Kidney (tissue), 14 donors: ENCODE measurements around the gene DDAH1. TPM values are rescaled to one million over a fixed set of nuclear protein-coding genes. Genes with fewer than 3 reads are reported as not detected.

Experiments used
- DNase-seq, 5 donors: peaks; one replicate each; pipeline ENCODE4 v3.0.0-alpha.2; 2013 to 2020
- FAIRE-seq: peaks from 2 replicates; lab custom pipeline; 2012; peaks lifted over from hg19 to GRCh38; lab: Jason Lieb, UNC
- H3K27ac ChIP-seq, 2 donors: one replicate each; pipeline ENCODE4 v1.7.0; 2013; ENCODE audit warnings: low read depth in 2 of 2, low read length in 2 of 2, inconsistent platforms in 1 of 2
- H3K27me3 ChIP-seq: one replicate; pipeline ENCODE4 v1.7.1; 2013; ENCODE audit warnings: low read length, inconsistent platforms; ENCODE audit not compliant: control insufficient read depth, insufficient read depth
- H3K36me3 ChIP-seq, 3 donors: one replicate each; pipeline versions ENCODE4 v1.7.0 to v1.7.1; 2013; ENCODE audit warnings: low read length in 3 of 3, control low read depth in 1 of 3, inconsistent platforms in 1 of 3; ENCODE audit not compliant: insufficient read depth in 3 of 3, control insufficient read depth in 2 of 3
- H3K4me1 ChIP-seq, 3 donors: one replicate each; pipeline versions ENCODE4 v1.7.0 to v1.7.1; 2013; ENCODE audit warnings: low read length in 3 of 3, inconsistent platforms in 1 of 3, low read depth in 1 of 3; ENCODE audit not compliant: control insufficient read depth in 2 of 3, insufficient read depth in 2 of 3
- H3K4me3 ChIP-seq, 3 donors: one replicate each; pipeline versions ENCODE4 v1.7.0 to v1.8.1; 2013; ENCODE audit warnings: low read length in 3 of 3, control low read depth in 1 of 3, inconsistent platforms in 1 of 3
- H3K9ac ChIP-seq, 3 donors: one replicate each; pipeline versions ENCODE4 v1.7.0 to v1.7.1; 2013; ENCODE audit warnings: low read length in 3 of 3, control low read depth in 1 of 3, inconsistent platforms in 1 of 3
- H3K9me3 ChIP-seq, 3 donors: one replicate each; pipeline versions ENCODE4 v1.7.0 to v1.7.1; 2013; ENCODE audit warnings: low read length in 3 of 3, control low read depth in 1 of 3, inconsistent platforms in 1 of 3; ENCODE audit not compliant: control insufficient read depth in 2 of 3, insufficient read depth in 1 of 3
- intact Hi-C: fragments of 100-400 bp; cut with DNase I; formaldehyde crosslinking; loops from one replicate; pipeline ENCODE4 v1.11.1; 2022
- polyA plus RNA-seq: library from polyadenylated mRNA; stranded (reverse); fragments of 350-450 nt; fragmentation: Illumina TruSeq; extraction: RNeasy Lipid Tissue Mini Kit (QIAGEN cat#74804); gene quantifications from one replicate; pipeline ENCODE4 v1.2.3, GENCODE V29; 2014; ENCODE audit warnings: low read depth, low replicate concordance; ENCODE audit not compliant: insufficient read depth
- total RNA-seq: library from RNA; stranded (reverse); fragmentation: NEBNext Ultra II Directional; extraction: Animal tissue kit (Norgen Biotek cat#: 25700); gene quantifications from one replicate; pipeline ENCODE4 v1.2.1, GENCODE V29; 2021
- TF ChIP-seq, protein P1 (sequence below): IDR thresholded peaks from 3 replicates; pipeline ENCODE4 v1.5.1; 2012; ENCODE audit warnings: mild to moderate bottlenecking, moderate library complexity, borderline replicate concordance; ENCODE audit not compliant: insufficient read depth; ENCODE audit errors: extremely low read depth
- donor health status: control.
- donor health status: control.
- donor health status: control.
- donor health status: control.
- donor health status: control.
- donor health status: DM: yes; HTN: yes; CAD: no.
- donor health status: Normal renal cell carcinoma (clear cell type).

DDAH1 gene
- total and polyA plus RNA-seq, 2 donors from 2014 or later, result 73.1 to 98.9 TPM

GRCh38 chr1:85313888-85314696 lies 150.9 kb downstream of the DDAH1 start:
- Histone ChIP-seq H3K27ac (peak overlapping the region; percentile 44 to 56), H3K9me3 (no peaks in the 10 kb centered on the region), H3K4me3 (no peak overlapping the region), H3K27me3 (no peaks in the 10 kb centered on the region), H3K4me1 (peaks cover 0 to 10% (median 7%) of the 10 kb centered on the region in 3 donors), H3K9ac (no peak overlapping the region), H3K36me3 (peaks cover 0 to 3% (median 0%) of the 10 kb centered on the region in 3 donors)
- intact Hi-C loops, result no loop called here
- TF ChIP-seq, protein P1, sequence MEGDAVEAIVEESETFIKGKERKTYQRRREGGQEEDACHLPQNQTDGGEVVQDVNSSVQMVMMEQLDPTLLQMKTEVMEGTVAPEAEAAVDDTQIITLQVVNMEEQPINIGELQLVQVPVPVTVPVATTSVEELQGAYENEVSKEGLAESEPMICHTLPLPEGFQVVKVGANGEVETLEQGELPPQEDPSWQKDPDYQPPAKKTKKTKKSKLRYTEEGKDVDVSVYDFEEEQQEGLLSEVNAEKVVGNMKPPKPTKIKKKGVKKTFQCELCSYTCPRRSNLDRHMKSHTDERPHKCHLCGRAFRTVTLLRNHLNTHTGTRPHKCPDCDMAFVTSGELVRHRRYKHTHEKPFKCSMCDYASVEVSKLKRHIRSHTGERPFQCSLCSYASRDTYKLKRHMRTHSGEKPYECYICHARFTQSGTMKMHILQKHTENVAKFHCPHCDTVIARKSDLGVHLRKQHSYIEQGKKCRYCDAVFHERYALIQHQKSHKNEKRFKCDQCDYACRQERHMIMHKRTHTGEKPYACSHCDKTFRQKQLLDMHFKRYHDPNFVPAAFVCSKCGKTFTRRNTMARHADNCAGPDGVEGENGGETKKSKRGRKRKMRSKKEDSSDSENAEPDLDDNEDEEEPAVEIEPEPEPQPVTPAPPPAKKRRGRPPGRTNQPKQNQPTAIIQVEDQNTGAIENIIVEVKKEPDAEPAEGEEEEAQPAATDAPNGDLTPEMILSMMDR, result no peak
- FAIRE-seq (no peak), DNase-seq (no peak)

DNA sequence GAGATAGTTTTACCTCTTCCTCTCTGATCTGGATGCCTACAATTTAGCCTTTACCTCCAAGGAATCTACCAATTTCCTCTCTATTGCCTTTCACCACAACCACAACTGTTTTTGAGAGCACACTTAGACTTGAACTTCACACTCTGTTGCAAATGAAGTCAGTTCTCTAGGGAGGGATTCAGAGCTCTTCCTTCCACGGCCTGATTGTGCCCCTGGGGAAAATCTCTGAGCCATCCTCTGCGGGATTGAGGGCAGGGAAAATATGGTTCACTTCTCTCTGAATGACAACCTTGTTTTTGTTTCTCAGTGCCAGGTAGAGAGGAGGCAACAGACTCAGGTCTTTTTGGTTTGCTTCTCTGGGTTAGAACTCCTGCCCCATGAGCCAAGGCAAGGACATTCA lies 153.1 kb downstream of the DDAH1 start:
- intact Hi-C loops, result no loop called here
- no peak overlapping the region for H3K4me3 ChIP-seq
- H3K9ac ChIP-seq, result no peak overlapping the region
- peaks cover 0 to 14% (median 10%) of the 10 kb centered on the region in 3 donors for H3K4me1 ChIP-seq
- no peaks in the 10 kb centered on the region for H3K27me3 ChIP-seq
- TF ChIP-seq, protein P1, result no peak
- no peaks in the 10 kb centered on the region for H3K9me3 ChIP-seq
- H3K36me3 ChIP-seq, result peaks cover 0 to 3% (median 0%) of the 10 kb centered on the region in 3 donors
- H3K27ac ChIP-seq, result no peak overlapping the region
- FAIRE-seq (no peak), DNase-seq (no peak)

DNA sequence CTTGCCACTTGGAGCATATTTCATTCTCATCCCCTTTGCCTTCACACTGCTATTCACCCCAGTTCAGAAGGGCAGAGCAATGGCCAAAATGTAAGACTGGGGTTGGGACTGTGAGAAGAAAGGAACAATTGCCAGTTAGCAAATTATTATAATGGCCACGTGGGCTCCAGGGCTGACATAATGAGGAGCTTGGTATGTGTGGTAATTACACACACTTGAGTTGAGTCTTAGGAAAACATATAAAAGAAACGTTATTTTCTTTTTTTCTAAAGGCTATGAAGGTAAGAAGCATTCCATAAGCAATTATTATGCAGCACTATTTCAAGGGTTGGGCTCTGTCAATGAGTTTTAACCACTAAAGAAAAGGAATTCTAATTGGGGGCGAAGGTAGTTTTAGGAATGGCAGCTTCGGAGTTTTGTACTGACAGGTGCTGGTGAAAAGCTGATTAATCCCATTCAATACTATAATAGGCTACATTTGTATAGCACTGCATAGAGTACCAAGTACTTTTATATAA lies 156.1 kb downstream of the DDAH1 start:
- TF ChIP-seq, protein P1, result no peak
- DNase-seq (no peak), FAIRE-seq (no peak)
- Histone ChIP-seq H3K27me3 (no peaks in the 10 kb centered on the region), H3K4me1 (peaks cover 0 to 14% (median 3%) of the 10 kb centered on the region in 3 donors), H3K27ac (no peak overlapping the region), H3K36me3 (no peaks in the 10 kb centered on the region), H3K9me3 (no peaks in the 10 kb centered on the region), H3K9ac (no peak overlapping the region), H3K4me3 (peak overlapping the region in 1 of 3 donors; percentile 2)
- intact Hi-C loops, result loop anchor here (10.0 kb wide), 1 partner anchor 196 kb away; no protein-coding TSS in a partner anchor
